Uterus (tissue), 2 donors: Measurements from ENCODE around the gene XYLT1.

Experiments used
- CTCF ChIP-seq, 4 experiments: fragments of 200-600 bp in 2 of 4; fragments of 450-650 bp in 2 of 4; sonication (generic) in 2 of 4; IDR thresholded peaks; one replicate each; pipeline ENCODE4 v1.5.1; 2016 to 2019; ENCODE audit warnings: antibody characterized with exemption in 4 of 4, mild to moderate bottlenecking in 2 of 4, moderate library complexity in 1 of 4
- POLR2A ChIP-seq, 2 donors: fragments of 450-650 bp; IDR thresholded peaks; one replicate each; pipeline ENCODE4 v1.6.1; 2016; ENCODE audit warnings: antibody characterized with exemption in 2 of 2, mild to moderate bottlenecking in 1 of 2, moderate library complexity in 1 of 2

GRCh38 chr16:17212606-17213005, 258.2 kb downstream of the XYLT1 start:
- TF ChIP-seq CTCF (IDR thresholded peaks at IDR 0.05) = no peak
- TF ChIP-seq POLR2A (IDR thresholded peaks at IDR 0.05) = no peak
